ENCODE data around the gene IKBKG. TPM values are rescaled to one million over a fixed set of nuclear protein-coding genes. Genes with fewer than 3 reads are reported as not detected.

The IKBKG gene
- total and polyA plus RNA-seq, 2 of the 8 experiments (the other 6 are each of a cell fraction or from before 2014, with no cell fraction given), result 17.5 to 18.1 TPM

DNA sequence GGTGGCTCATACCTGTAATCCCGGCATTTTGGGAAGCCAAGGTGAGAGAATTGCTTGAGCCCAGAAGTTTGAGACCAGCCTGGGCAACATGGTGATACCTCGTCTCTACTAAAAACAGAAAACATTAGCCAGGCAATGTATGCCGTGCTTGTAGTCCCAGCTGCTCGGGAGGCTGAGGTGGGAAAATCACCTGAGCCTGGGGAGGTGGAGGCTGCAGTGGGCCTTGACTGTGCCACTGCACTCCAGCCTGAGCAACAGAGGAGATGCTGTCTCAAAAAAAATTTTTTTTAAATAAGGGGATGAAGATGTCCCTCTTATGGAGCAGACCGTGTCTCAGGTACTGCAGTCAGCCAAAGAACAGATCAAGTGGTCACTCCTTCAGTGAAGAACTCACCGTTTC, 58.1 kb downstream of the IKBKG start:
- no peaks in the 10 kb centered on the region for H3K27me3 ChIP-seq (replicated peaks in 1 of 4; ENCODE audit: control insufficient read depth in 3 of 4, extremely low read depth in 1 of 4, insufficient read depth in 3 of 4, low read length in 3 of 4)
- WGBS, 2 experiments (ENCODE audit: extremely low coverage in 1 of 2, insufficient coverage in 1 of 2, insufficient read length in 1 of 2, insufficient replicate concordance in 2 of 2, low coverage in 1 of 2, low lambda C conversion rate in 2 of 2, missing lambda C conversion rate in 1 of 2), result 80% methylated on average over 3 of the region's 6 CpGs; no CpG with 5 or more reads in 1 of the 2 experiments
- H2AK5ac ChIP-seq (ENCODE audit: low read depth, low read length), result no peak overlapping the region
- no peaks in the 10 kb centered on the region for H3K9me3 ChIP-seq (ENCODE audit: insufficient read depth in 2 of 2, low read depth in 1 of 2, low read length in 1 of 2)
- H2BK15ac ChIP-seq (ENCODE audit: low read length), result no peak overlapping the region
- H3K14ac ChIP-seq (ENCODE audit: insufficient read length), result no peak overlapping the region
- no peak overlapping the region for H3K18ac ChIP-seq (ENCODE audit: extremely low read depth, low read length)
- no peaks in the 10 kb centered on the region for H3K36me3 ChIP-seq (ENCODE audit: control insufficient read depth in 2 of 4, insufficient read depth in 4 of 4, low read length in 3 of 4)
- H2BK12ac ChIP-seq (ENCODE audit: low read depth, low read length), result no peak overlapping the region
- H3K23ac ChIP-seq (ENCODE audit: insufficient read length), result no peak overlapping the region
- ChIA-PET POLR2A (ENCODE audit: partially characterized antibody) (no interaction called here), CTCF (ENCODE audit: partially characterized antibody) (no interaction called here)
- DNase-seq (ENCODE audit: low read depth in 1 of 2, low spot score in 2 of 2) (no peak), FAIRE-seq (no peak)
- no peak overlapping the region for H2BK20ac ChIP-seq (ENCODE audit: low read length)
- H3K9ac ChIP-seq (replicated peaks in 1 of 4; ENCODE audit: extremely low read depth in 1 of 4, low read depth in 3 of 4, low read length in 3 of 4), result no peak overlapping the region
- H3K56ac ChIP-seq (replicated peaks; ENCODE audit: insufficient read length, low read depth, low read length), result no peak overlapping the region
- no peak overlapping the region for H2BK5ac ChIP-seq (ENCODE audit: low read depth, low read length)
- no peaks in the 10 kb centered on the region for H3K23me2 ChIP-seq (ENCODE audit: low read depth, low read length)
- H2BK120ac ChIP-seq (replicated peaks; ENCODE audit: low read depth, low read length), result no peak overlapping the region
- H3K79me2 ChIP-seq (ENCODE audit: control insufficient read depth in 1 of 2, insufficient read depth in 2 of 2, low read length in 2 of 2), result no peaks in the 10 kb centered on the region
- no peak overlapping the region for H4K5ac ChIP-seq (ENCODE audit: insufficient read length, low read depth, low read length)
- no peak overlapping the region for H3K4me2 ChIP-seq (ENCODE audit: insufficient read depth in 1 of 2, low read depth in 2 of 2, low read length in 2 of 2)
- H3K27ac ChIP-seq (ENCODE audit: low read depth, low read length), result no peak overlapping the region
- H4K91ac ChIP-seq (replicated peaks; ENCODE audit: insufficient read length, low read length), result no peak overlapping the region
- H4K20me1 ChIP-seq (replicated peaks in 1 of 2; ENCODE audit: control insufficient read depth in 1 of 2, insufficient read depth in 2 of 2, low read length in 2 of 2), result no peaks in the 10 kb centered on the region
- H3K4me3 ChIP-seq (ENCODE audit: extremely low read depth in 1 of 4, insufficient read depth in 2 of 4, low read depth in 3 of 4, low read length in 4 of 4), result no peak overlapping the region
- no peak for TF ChIP-seq SIX5 (IDR thresholded peaks at IDR 0.05; ENCODE audit: low read depth, low read length)
- no peak for TF ChIP-seq NANOG (IDR thresholded peaks at IDR 0.05; ENCODE audit: insufficient read depth, low read depth, low read length, poor library complexity, severe bottlenecking)
- TF ChIP-seq RFX5 (IDR thresholded peaks at IDR 0.05; ENCODE audit: borderline replicate concordance, low read depth, low read length), result no peak
- TF ChIP-seq RNF2 (IDR thresholded peaks at IDR 0.05; ENCODE audit: borderline replicate concordance, low read depth, low read length, missing control alignments, poor library complexity, severe bottlenecking), result no peak
- TF ChIP-seq MAFK (IDR thresholded peaks at IDR 0.05; ENCODE audit: low read depth, low read length), result no peak
- TF ChIP-seq GTF2F1 (IDR thresholded peaks at IDR 0.05; ENCODE audit: borderline replicate concordance, low read depth, low read length), result no peak
- no peak for TF ChIP-seq CHD2 (IDR thresholded peaks at IDR 0.05; ENCODE audit: low read length)
- TF ChIP-seq JUND (IDR thresholded peaks at IDR 0.05; ENCODE audit: low read length), result no peak
- no peak for TF ChIP-seq KDM5A (IDR thresholded peaks at IDR 0.05; ENCODE audit: low read length)
- no peak for TF ChIP-seq EZH2 (IDR thresholded peaks at IDR 0.05; ENCODE audit: low read depth, low read length, severe bottlenecking)
- TF ChIP-seq CEBPB (IDR thresholded peaks at IDR 0.05; ENCODE audit: low read depth, low read length), result no peak
- TF ChIP-seq SP4 (IDR thresholded peaks at IDR 0.05; ENCODE audit: low read length), result no peak
- peaks cover 0 to 2% (median 0%) of the 10 kb centered on the region in 4 experiments; a peak in 1 of 7 replicates for H3K4me1 ChIP-seq (replicated peaks in 1 of 4; ENCODE audit: control insufficient read depth in 3 of 4, insufficient read depth in 4 of 4, low read length in 3 of 4)
- H2AFZ ChIP-seq (ENCODE audit: low read length), result no peak overlapping the region
- no peaks in the 10 kb centered on the region for H3K79me1 ChIP-seq (ENCODE audit: low read depth, low read length)
- H3K4ac ChIP-seq (replicated peaks; ENCODE audit: insufficient read length, low read depth, low read length), result no peak overlapping the region
- H4K8ac ChIP-seq (ENCODE audit: extremely low read depth, insufficient read depth, low read length), result no peak overlapping the region

Data from H1 (cell line).